ENCODE results near the gene MEI1. TPM values are rescaled to one million over a fixed set of nuclear protein-coding genes. Genes with fewer than 3 reads are reported as not detected.

The MEI1 gene
- total RNA-seq, 1 donor from 2014 or later, result 28.9 TPM

- Mint-ChIP-seq H3K4me3 (no peak overlapping the region), H3K9me3 (no peaks in the 10 kb centered on the region), H3K27ac (no peak overlapping the region), H3K27me3 (no peaks in the 10 kb centered on the region), H3K36me3 (ENCODE audit: low read depth) (peaks cover 89% of the 10 kb centered on the region), H3K4me1 (no peaks in the 10 kb centered on the region)
- DNase-seq, result no peak
- no peak for TF ChIP-seq CTCF (IDR thresholded peaks at IDR 0.05)
- POLR2A ChIA-PET, result no interaction called here
- intact Hi-C loops (cut with micrococcal nuclease), result no loop called here
- no peak for ATAC-seq (ENCODE audit: low read depth)
- CTCF ChIA-PET, result no interaction called here
Measured at GRCh38 chr22:41656556-41656955, 42.7 kb upstream of the MEI1 start.

- TF ChIP-seq CTCF (IDR thresholded peaks at IDR 0.05), result no peak
- H3K27me3 Mint-ChIP-seq, result no peaks in the 10 kb centered on the region
- intact Hi-C loops (cut with micrococcal nuclease), result no loop called here
- H3K4me3 Mint-ChIP-seq, result no peak overlapping the region
- no peak for DNase-seq
- no peaks in the 10 kb centered on the region for H3K4me1 Mint-ChIP-seq
- ChIA-PET CTCF (interaction anchor here (1.4 kb wide), 1 partner anchor 9 kb away, joined by 3 read pairs; no protein-coding TSS in a partner anchor), POLR2A (interaction anchor here (0.6 kb wide), 1 partner anchor 734 kb away, joined by 7 read pairs; no protein-coding TSS in a partner anchor)
- no peak for ATAC-seq (ENCODE audit: low read depth)
- no peaks in the 10 kb centered on the region for H3K9me3 Mint-ChIP-seq
- H3K27ac Mint-ChIP-seq, result no peak overlapping the region
- H3K36me3 Mint-ChIP-seq (ENCODE audit: low read depth), result peaks cover 85% of the 10 kb centered on the region
Measured at GRCh38 chr22:41657709-41658108, 41.6 kb upstream of the MEI1 start.

- no peak for DNase-seq
- CTCF ChIA-PET, result no interaction called here
- Mint-ChIP-seq H3K4me1 (no peaks in the 10 kb centered on the region), H3K4me3 (no peak overlapping the region), H3K27ac (no peak overlapping the region), H3K9me3 (no peaks in the 10 kb centered on the region), H3K27me3 (no peaks in the 10 kb centered on the region), H3K36me3 (ENCODE audit: low read depth) (peaks cover 85% of the 10 kb centered on the region)
- intact Hi-C loops (cut with micrococcal nuclease), result no loop called here
- no peak for TF ChIP-seq CTCF (IDR thresholded peaks at IDR 0.05)
- POLR2A ChIA-PET, result no interaction called here
- no peak for ATAC-seq (ENCODE audit: low read depth)
Measured at GRCh38 chr22:41658869-41659268, 40.4 kb upstream of the MEI1 start.

- ChIA-PET CTCF (no interaction called here), POLR2A (interaction anchor here (0.6 kb wide), 1 partner anchor 359 kb away, joined by 6 read pairs; no protein-coding TSS in a partner anchor)
- intact Hi-C loops (cut with micrococcal nuclease), result no loop called here
- TF ChIP-seq CTCF (IDR thresholded peaks at IDR 0.05), result no peak
- no peak overlapping the region for H3K4me3 Mint-ChIP-seq
- H3K27me3 Mint-ChIP-seq, result no peaks in the 10 kb centered on the region
- DNase-seq (no peak), ATAC-seq (ENCODE audit: low read depth) (no peak)
- no peaks in the 10 kb centered on the region for H3K9me3 Mint-ChIP-seq
- no peaks in the 10 kb centered on the region for H3K4me1 Mint-ChIP-seq
- H3K36me3 Mint-ChIP-seq (ENCODE audit: low read depth), result peaks cover 85% of the 10 kb centered on the region
- no peak overlapping the region for H3K27ac Mint-ChIP-seq
Measured at GRCh38 chr22:41659941-41660340, 39.4 kb upstream of the MEI1 start.

- DNase-seq (no peak), ATAC-seq (ENCODE audit: low read depth) (no peak)
- intact Hi-C loops (cut with micrococcal nuclease), result no loop called here
- H3K27me3 Mint-ChIP-seq, result no peaks in the 10 kb centered on the region
- POLR2A ChIA-PET, result interaction anchor here (0.6 to 0.7 kb wide), 2 partner anchors 358 to 1309 kb away, joined by 3 to 6 read pairs; no protein-coding TSS in a partner anchor
- no peak overlapping the region for H3K4me3 Mint-ChIP-seq
- H3K9me3 Mint-ChIP-seq, result no peaks in the 10 kb centered on the region
- no peak for TF ChIP-seq CTCF (IDR thresholded peaks at IDR 0.05)
- no peaks in the 10 kb centered on the region for H3K4me1 Mint-ChIP-seq
- peaks cover 85% of the 10 kb centered on the region for H3K36me3 Mint-ChIP-seq (ENCODE audit: low read depth)
- no peak overlapping the region for H3K27ac Mint-ChIP-seq
- CTCF ChIA-PET, result no interaction called here
Measured at GRCh38 chr22:41660416-41660815, 38.9 kb upstream of the MEI1 start.

Data from activated B cell treated with CpG ODN at 0.5 μM for 24 hours (primary cell).